ENCODE results near the gene YEATS2. TPM values are rescaled to one million over a fixed set of nuclear protein-coding genes. Genes with fewer than 3 reads are reported as not detected.
"Not testable (repeated sequence)": the region's sequence is repeated elsewhere in the genome, so short reads cannot be mapped to it uniquely, and the experiment has no call there.

The YEATS2 gene
- total RNA-seq, 1 experiment from 2014 or later = 22.7 TPM

GRCh38 chr3:183769453-183769852 is 71.9 kb downstream of the YEATS2 start:
- no peak for DNase-seq (ENCODE audit: extremely low read depth, low read depth)

DNA sequence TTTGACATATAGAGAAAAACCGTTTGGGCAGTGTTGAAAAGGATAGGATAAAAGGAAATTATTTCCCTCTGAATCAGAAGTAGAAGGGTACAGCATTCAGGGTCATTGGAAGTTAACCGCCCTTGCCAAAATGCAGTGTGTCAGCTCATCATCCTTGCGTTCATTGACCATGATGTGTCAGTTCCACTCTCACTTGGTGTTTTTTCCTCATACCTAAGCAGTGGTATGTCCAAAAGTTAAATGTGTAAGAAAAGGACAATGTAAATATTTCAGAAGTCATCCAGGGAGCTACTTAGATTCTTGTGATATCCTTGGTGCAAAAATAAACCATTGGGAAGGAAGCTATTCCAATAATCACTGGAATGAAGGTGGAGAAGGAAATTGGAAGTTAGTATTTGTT is 77.0 kb downstream of the YEATS2 start:
- DNase-seq (ENCODE audit: extremely low read depth, low read depth) = no peak

DNA sequence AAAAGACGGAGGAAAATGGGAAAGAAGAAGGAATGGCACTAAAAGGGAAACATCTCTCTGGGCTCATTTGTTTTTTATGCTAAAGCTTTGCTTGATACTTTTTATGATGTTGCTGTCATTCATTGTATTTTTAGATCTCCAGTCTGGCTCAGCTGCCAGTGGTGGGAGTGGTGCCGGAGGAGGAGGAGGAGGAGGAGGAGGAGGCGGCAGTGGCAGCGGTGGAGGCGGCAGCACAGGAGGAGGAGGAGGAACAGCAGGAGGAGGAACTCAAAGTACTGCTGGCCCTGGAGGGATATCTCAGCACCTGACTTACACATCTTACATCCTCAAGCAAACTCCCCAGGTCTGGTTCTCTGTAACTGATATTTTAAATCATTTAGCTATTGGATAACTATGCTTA is 78.2 kb downstream of the YEATS2 start:
- no peak for DNase-seq (ENCODE audit: extremely low read depth, low read depth)

DNA sequence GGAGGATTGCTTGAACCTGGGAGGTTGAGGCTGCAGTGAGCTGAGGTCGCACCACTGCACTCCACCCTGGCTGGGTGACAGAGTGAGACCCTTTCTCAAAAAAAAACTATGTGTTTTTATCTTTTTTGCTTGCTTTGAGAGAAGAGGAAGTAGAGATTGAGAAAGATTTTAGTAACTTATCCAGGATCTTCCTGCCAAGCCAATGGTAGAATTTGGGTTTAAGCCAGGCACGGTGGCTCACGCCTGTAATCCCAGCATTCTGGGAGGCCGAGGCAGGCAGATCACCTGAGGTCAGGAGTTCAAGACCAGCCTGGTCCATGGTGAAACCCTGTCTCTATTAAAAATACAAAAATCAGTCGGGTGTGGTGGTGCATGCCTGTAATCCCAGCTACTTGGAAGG is 78.9 kb downstream of the YEATS2 start:
- not testable (repeated sequence) for DNase-seq (ENCODE audit: extremely low read depth, low read depth)

- DNase-seq (ENCODE audit: extremely low read depth, low read depth) = no peak
Observed at GRCh38 chr3:183777016-183777618, 79.5 kb downstream of the YEATS2 start.

GRCh38 chr3:183779896-183780465 is 82.4 kb downstream of the YEATS2 start:
- DNase-seq (ENCODE audit: extremely low read depth, low read depth) = no peak

- DNase-seq (ENCODE audit: extremely low read depth, low read depth) = no peak
Observed at GRCh38 chr3:183781246-183781645, 83.6 kb downstream of the YEATS2 start.

- DNase-seq (ENCODE audit: extremely low read depth, low read depth) = no peak
Observed at GRCh38 chr3:183782576-183783276, 85.1 kb downstream of the YEATS2 start.

GRCh38 chr3:183784503-183784902 is 86.9 kb downstream of the YEATS2 start:
- not testable (repeated sequence) for DNase-seq (ENCODE audit: extremely low read depth, low read depth)

GRCh38 chr3:183789826-183790225 is 92.2 kb downstream of the YEATS2 start:
- no peak for DNase-seq (ENCODE audit: extremely low read depth, low read depth)

DNA sequence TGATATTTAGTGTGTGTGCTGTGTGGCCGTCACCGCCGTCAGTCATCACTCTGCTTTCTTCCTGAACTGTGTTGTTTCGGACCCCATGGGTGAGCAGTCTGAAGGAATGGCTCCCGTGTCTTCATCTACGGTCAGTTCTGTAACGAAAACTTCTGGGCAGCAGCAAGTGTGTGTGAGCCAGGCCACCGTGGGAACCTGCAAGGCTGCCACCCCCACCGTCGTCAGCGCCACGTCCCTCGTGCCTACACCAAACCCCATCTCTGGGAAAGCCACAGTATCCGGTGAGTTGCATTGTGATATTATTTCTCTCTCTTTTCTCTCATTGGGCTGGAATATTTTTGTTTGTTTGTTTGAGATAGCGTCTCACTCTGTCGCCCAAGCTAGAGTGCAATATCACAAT is 93.1 kb downstream of the YEATS2 start:
- no peak for DNase-seq (ENCODE audit: extremely low read depth, low read depth)

DNA sequence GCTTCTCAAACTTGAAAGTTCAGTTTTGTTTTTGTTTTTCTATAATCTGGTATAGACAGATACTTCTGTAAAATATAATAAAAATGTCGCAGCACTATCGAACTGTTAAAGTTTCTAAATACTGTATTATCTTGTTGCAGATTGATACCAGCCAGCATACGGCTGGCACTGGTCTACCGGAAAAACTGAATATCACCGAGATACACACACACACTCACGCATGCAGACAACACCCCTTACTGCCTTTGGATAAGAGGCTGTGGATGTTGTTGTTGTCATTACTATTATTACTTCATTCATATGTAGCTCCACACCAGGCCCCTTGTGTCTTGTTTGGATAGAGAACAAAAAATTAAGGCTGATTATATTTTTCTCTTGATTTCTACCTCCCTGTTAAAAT is 95.4 kb downstream of the YEATS2 start:
- DNase-seq (ENCODE audit: extremely low read depth, low read depth) = no peak

- no peak for DNase-seq (ENCODE audit: extremely low read depth, low read depth)
Observed at GRCh38 chr3:183794452-183794851, 96.9 kb downstream of the YEATS2 start.

DNA sequence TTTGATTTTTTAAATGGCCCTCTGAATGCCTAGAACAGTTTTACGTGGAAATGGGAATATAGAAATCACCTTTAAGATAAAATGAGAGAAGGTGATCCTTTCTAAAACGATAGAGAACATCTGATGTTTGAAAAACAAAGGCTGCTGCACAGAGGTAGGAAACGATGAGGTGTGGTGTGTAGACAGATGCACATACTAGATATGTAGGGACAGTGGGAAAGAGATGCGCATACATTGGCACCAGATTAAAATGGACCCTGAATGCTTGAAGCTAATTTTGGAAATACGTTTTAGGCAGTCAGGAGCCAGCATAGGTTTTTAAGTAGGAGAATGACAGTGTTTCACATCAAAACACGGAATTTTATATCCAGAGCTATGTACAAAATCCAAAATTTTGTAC is 98.8 kb downstream of the YEATS2 start:
- DNase-seq (ENCODE audit: extremely low read depth, low read depth) = no peak

DNA sequence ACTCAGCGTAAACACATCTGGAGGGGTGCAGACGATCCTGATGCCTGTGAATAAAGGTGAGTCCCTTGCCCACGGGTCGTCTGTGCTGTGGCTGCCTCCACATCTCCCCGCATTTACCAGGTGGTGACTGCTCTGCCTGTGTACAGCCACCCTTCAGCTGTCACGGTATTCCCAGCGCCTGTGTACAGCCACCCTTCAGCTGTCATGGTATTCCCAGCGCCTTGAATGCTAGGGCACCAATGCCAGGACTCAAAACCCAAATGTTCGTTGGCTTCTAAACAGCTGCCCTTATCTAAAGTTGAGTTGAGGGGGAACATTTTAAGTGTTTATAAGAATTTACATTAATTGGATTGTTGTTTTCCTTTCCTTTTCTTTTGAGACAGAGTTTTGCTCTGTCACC is 100.4 kb downstream of the YEATS2 start:
- DNase-seq (ENCODE audit: extremely low read depth, low read depth) = no peak

- no peak for DNase-seq (ENCODE audit: extremely low read depth, low read depth)
Observed at GRCh38 chr3:183799461-183799860, 101.9 kb downstream of the YEATS2 start.

GRCh38 chr3:183800243-183800863 is 102.8 kb downstream of the YEATS2 start:
- DNase-seq (ENCODE audit: extremely low read depth, low read depth) = no peak

- DNase-seq (ENCODE audit: extremely low read depth, low read depth) = no peak
Observed at GRCh38 chr3:183801601-183802000, 104.0 kb downstream of the YEATS2 start.

DNA sequence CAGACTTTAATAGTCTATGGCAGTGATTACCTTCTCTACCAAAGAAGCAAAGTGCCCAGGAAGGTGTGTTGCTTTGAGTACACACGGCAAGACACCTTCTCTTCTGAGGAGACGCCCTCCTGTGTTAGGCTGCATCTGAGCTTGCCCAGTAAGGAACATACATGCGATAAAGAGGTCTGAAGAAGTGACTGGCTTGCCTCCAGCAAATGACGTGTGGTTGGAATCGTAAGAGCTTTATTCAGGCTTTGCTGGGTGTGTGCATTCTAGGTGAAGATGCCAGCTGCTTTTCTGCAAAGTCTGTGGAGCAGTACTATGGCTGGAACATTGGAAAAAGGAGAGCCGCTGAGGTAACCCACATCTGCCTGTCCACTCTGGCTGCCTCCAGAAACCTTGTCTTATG is 105.4 kb downstream of the YEATS2 start:
- no peak for DNase-seq (ENCODE audit: extremely low read depth, low read depth)

DNA sequence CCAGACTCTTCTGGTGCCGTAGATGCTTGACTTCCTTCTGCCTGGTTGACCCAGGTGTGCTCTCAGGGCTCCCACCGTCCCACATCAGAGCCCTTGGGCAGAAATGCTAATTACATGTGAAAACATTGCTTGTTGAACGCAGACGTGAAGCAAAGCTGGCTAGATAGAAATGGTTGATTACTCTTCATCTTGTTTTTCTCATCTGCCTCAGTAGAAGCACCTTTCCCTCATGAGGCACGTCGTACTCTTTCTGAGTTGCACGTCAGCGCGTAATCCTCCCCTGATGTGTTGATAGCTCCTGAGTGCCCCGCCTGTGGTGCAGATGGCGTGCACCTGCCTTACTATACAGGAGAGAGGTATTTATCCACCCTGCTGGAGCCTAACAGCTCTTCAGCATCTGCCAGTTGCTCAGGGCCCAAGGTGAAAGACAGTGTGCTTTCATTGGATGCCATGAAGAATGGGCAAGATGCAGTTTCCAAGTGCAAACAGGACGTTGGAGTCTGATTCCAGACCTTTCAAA is 109.7 kb downstream of the YEATS2 start:
- DNase-seq (ENCODE audit: extremely low read depth, low read depth) = no peak

DNA sequence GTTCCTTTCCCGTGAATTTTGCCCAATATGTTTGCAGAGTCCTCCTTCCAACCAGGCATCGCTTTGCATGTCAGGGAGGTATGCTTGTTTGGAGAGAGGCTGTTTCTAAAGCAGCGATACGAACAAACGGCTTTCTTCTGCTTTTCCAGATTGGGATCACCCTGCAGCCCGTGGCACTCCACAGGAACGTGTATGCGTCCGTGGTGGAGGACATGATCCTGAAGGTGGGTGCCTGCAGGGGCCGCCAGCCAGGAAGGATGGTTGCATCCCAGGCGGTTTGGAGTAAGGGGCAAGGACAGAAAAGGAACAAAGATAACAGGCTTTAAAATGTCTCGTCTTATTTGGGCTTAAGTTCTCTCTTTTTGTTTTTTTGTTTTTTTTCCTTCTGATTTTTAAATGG is 110.3 kb downstream of the YEATS2 start:
- no peak for DNase-seq (ENCODE audit: extremely low read depth, low read depth)

DNA sequence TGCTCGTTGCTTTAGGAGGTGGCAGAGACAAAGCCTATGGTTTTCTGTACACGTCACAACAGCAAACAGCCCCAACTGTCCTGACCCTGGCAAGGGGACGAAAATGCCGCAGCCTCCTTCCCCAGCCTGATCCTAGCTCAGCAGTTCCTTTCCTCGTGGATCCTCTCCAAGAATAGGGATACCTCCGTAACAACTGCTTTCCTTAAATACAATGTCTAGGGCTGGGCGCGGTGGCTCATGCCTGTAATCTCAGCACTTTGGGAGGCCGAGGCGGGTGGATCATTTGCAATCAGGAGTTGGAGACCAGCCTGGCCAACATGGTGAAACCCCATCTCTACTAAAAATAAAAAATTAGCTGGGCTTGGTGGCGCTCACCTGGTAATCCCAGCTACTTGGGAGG is 110.8 kb downstream of the YEATS2 start:
- DNase-seq (ENCODE audit: extremely low read depth, low read depth) = no peak
